NCI-H526 treated with DMSO at 0.1 percent for 48 hours (cell line): Measurements from ENCODE around the gene RPRD1A.
"Not testable (repeated sequence)": the region's sequence is repeated elsewhere in the genome, so short reads cannot be mapped to it uniquely, and the experiment has no call there.

Experiments used
- DNase-seq: peaks from one replicate; lab custom pipeline; 2025; lab: John Stamatoyannopoulos, UW

Gene RPRD1A

DNA sequence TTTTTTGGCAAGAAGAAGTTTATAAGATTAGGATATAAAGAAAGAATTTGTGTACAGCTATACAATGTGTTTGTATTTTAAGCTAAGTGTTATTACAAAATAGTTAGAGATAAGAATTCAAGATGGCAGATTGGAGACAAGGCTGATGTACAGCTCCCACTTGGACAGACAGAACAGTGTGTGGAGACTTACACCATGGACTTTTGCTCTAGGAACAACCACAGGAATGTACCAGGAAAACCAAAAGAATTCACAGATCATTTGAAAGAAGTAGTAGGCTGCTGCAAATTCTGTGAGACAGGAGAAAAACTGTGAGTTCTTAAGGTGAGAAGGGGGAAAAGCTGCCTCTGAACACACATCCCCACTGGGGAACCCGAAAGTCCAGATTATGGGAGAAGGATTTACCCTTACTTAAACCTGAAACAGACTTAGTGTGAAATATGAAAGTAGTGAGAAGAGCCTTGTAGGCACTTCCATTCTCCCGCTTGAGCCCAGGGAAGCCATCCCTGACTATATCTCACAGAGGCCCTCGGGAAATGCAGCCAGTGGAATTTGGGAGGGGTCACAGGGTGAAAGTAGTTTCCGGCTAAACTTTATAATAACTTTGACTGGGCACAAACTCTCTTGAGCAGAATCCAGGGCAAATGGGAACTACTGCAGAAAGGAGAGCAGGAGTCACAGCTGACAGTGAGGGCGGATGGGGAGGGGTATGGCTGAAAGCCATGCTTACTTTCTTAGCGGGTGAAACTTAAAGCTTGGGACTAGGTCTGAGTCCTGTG, 11.6 kb upstream of the RPRD1A start:
- no peak for DNase-seq

DNA sequence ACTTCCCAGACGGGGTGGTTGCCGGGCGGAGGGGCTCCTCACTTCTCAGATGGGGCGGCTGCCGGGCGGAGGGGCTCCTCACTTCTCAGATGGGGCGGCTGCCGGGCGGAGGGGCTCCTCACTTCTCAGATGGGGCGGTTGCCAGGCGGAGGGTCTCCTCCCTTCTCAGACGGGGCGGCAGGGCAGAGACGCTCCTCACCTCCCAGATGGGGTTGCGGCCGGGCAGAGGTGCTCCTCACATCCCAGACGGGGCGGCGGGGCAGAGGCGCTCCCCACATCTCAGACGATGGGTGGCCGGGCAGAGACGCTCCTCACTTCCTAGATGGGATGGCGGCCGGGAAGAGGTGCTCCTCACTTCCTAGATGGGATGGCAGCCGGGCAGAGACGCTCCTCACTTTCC, 10.4 kb upstream of the RPRD1A start:
- DNase-seq, result not testable (repeated sequence)

DNA sequence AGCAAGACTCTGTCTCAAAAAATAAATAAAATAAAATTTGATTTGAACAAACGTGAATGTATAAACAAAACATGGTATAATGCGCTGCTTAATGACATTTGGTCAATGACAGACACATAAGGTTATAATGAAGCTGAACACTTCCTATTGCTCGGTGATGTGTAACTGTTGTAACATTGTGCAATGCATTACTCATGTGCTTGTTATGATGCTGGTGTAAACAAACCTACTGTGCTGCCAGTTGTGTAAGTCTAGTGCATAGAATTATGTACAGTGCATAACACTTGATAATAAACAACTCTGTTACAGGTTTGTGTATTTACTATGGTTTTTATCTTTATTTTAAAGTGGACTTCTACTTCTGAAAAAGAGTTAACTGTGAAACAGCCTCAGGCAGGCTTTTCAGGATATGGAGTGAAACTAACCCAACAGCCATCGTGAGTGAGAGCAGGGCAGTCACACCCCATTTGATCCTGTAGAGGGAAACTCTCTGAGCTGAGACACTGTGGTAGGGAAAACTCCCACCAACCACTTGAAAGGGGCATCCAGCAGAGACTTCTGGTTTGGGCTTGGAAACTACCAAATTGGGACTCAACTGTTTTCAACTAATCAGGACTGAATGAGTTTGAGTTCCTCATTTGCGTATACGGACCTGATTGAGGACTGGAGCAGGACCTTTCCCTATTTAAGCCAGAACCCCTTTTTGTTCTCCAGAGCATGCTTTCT, 8.7 kb upstream of the RPRD1A start:
- DNase-seq, result no peak

DNA sequence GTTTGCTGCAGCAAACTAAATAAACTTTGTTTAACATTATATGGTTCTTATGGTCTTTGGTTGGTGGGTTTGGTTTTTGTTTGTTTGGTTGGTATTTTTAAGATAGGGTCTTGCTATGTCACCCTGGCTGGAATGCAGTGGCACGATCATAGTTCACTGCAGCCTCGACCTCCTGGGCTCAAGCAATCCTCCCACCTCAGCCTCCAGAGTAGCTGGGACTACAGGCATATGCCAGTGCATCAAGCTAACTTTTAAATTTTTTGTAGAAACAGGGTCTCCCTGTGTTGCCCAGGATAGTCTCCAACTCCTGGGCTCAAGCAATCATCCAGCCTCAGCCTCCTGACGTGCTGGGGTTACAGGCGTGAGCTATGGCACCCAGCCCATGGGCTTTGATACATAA, 7.1 kb upstream of the RPRD1A start:
- no peak for DNase-seq

DNA sequence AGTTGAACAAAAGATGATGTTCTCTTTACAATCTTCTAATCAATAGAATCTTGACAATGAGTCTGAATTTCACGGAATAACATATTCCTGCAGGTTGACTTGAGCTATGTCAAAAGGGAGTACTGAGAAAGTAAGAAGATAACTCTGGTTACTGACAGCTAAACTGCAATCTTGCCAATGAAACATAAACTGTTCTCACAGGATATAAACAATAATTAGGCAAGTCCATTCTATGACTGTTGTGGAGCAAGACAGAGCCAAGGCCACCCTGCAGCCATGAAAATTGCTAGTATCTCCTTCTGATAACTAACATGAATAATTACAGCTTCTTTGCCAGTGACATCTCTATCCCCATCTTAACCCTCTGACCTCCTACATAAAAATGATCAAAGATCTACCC, 6.3 kb upstream of the RPRD1A start:
- DNase-seq, result no peak

DNA sequence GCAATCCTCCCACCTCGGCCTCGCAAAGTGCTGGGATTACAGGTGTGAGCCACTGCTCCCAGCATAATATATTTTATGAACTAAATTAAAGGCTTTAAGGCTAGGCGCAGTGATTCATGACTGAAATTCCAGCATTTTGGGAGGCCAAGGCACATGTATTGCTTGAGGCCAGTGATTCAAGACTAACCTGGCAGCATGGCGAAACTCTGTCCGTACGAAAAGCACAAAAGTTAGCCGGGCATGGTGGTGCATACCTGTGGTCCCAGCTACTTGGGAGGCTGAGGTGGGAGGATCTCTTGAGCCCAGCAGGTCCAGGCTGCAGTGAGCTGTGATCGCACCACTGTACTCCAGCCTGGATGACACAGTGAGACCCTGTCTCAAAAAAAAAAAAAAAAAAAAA, 5.0 kb upstream of the RPRD1A start:
- DNase-seq, result not testable (repeated sequence)

DNA sequence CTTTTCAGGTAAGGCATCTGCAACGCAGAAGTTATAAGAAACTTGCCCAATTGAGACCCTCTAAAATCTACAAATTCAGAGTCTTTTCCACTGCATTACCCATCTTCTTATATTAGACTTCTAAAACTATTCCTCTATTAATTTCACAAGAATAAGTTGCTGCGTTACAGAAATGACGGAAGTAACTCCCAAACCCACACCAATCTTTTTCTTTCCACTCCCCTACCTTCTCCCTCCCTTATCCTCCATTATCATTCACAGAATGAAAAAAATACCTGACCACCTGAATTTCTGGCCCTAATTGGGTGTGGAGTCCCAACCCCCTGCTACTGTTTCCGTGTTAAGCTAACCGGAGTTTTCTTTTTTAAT, 689 bp downstream of the RPRD1A start:
- DNase-seq, result no peak

DNA sequence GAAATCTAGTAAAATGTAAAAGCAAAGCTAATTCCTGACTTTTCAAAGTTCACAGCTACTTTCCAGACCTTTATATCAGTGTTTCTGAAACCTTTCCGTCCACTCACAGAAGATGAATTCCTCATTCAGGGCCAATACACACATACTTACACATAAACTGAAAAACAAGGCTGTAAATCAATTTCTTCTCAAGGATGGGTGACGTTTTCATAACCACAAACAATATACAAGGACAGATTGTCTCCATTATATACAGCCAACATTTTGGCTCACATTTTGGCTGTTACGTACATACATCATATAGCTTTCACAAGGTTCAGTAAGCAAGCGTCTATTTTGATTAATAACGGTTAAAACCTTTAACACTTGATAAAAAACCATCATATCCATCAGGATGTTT, 1.4 kb downstream of the RPRD1A start:
- no peak for DNase-seq

DNA sequence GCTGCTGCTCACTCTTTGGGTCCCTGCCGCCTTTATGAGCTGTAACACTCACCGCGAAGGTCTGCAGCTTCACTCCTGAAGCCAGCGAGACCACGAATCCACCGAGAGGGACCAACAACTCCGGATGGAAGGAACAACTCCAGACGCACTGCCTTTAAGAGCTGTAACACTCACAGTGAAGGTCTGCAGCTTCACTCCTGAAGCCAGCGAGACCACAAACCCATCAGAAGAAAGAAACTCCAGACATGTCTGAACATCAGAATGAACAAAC, 2.6 kb downstream of the RPRD1A start:
- not testable (repeated sequence) for DNase-seq

DNA sequence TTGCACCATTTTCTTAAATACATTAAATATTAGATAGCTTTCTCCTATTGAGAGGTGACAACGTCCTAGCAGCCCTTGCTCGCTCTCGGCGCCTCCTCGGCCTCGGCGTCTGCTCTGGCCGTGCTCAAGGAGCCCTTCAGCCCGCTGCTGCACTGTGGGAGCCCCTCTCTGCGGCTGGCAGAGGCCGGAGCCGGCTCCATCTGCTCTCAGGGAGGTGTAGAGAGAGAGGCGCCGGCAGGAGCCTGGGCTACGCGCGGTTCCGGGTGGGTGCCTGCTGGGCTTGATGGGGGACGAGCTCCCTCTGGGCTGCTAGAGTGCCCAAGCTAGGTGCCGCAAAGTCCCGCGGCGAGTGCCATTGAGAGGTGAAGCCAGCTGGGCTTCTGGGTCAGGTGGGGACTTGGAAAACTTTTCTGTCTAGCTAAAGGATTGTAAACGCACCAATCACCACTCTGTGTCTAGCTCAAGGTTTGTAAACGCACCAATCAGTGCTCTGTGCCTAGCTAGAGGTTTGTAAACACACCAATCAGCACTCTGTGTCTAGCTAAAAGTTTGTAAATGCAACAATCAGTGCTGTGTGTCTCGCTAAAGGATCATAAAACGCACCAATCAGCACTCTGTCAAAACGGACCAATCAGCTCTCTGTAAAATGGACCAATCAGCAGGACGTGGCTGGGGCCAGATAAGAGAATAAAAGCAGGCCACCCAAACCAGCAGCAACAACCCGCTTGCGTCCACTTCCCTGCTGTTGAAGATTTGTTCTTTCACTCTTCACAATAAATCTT, 3.1 kb downstream of the RPRD1A start:
- DNase-seq, result no peak

DNA sequence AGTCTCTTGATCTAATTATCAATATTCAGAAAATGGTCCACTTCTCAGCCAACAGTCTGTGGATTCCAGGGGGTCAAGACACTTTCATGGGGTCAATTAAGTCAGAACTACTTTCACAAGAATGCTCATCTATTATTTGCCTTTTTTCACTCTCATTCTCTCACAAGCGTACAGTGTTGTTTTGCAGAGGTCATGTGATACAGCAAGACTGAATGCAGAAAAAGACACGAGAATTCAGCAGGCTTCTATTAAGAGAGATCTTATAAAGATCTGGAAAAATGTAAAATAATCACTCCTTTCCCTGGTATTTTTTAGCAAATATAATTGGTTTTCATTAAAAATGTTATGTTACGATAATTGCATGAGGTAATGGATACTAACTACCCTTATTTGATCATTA, 8.7 kb downstream of the RPRD1A start:
- DNase-seq, result no peak

DNA sequence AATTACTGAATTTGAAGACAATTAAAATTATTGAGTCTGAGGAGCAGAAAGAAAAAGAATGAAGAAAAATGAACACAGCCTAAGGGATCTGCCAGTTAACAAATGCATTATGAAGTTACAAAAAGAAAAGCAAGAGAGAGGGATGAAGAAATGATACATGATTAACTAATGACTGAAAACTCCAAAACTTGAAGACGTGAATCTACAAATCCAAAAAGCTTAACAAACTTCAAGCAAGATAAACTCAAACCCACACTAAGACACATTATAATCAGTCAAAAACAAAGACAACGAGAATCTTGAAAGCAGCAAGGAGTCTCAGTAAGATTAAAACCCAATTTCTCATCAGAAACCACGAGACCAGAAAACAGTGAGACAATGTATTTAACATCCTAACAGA, 15.6 kb downstream of the RPRD1A start:
- no peak for DNase-seq

DNA sequence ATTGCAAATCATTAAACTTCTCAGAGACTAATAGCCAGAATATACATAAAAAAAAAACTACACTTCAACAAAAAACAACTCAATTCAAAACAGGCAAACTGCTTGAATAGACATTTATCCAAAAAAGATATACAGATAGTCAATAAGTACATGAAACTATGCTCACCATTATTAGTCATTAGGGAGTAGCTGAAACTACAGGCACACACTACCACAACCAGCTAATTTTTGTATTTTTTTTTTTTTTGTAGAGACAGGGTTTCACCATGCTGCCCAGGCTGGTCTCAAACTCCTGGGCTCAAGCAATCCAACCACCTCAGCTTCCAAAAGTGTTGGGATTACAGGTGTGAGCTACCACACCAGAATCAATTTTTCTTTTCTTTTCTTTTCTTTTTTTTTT, 16.9 kb downstream of the RPRD1A start:
- no peak for DNase-seq

DNA sequence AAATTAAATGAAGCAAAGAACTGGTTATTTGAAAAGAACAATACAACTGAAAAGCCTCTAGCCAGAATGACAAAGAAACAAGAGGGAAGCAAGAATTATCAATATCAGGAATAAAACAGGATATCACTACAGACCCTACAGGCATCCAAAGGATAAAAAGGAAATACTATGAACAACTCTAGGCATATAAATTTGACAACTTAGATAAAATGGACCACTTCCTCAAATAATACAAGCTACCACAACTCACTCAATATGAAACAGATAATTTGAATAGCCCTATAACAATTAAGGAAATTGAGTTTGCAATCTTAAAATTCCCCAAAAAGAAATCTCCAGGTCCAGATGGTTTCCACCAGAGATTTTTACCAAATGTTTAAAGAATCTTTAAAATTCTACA, 19.8 kb downstream of the RPRD1A start:
- DNase-seq, result no peak

DNA sequence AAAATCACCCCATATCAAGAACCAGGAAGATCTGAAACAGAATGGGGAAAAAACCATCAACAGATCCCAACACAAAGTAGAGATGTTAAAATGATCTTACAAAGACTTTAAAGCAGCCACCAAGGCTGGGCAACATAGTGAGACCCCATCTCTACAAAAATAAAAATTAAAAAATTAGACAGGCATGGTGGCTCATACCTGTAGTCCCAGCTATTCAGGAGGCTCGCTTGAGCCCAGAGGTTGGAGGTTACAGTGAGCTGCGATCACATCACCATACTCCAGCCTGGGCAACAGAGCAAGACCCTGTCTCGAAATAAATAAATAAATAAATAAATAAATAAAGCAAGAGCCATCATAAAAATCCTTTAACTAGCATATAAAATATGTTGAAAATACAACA, 20.5 kb downstream of the RPRD1A start:
- DNase-seq, result no peak

DNA sequence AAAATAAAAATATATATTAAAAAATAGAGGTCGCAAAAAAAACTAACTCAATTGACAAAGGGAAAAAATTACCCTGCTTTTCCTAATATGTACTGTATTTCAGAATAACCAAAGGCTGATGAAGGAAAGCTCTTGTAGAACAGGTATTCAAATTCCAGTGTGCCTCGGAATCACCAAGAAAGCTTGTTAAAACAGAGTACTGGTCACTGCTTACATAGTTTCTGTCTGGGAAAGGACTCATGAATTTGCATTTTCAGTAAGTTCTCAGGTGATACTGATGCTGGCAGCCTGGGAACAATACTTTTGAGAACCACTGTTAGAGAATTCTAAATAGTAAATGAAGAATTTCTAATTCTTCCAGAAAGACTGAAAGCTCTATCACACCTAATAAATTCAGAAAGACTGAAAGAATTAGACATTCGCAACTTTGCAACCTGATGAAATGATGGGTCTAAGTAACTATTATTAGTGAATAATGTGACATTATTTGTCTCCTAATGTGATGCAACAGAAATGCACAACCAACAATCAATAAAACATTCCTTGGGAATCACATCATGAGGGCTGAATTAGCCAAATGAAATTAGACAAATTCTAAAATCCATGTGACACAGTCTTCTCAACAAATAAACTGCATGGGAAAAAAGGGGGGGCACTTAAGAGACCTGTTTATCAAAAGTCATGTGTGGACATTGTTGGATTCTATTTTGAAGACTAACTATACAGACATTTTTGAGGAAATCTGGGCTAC, 21.9 kb downstream of the RPRD1A start:
- peak; percentile 13 for DNase-seq

DNA sequence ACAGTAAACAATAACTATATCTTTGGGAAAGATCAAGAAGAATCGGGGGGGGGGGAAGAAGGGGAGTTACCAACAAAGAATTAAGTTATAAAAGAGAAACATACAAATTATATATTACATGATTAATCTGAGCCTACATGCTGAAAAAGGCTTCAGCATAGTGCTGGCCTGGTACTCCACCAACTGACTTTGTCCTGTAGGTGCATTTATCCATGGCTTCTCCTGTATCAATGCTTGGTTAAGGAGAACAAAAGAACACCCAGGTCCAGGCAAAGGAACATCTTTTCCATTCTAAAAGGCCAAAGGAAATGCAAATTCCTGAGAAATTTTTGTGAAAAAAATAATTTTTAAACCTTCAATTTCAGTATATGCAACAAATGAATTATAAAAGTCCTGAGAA, 24.2 kb downstream of the RPRD1A start:
- no peak for DNase-seq

DNA sequence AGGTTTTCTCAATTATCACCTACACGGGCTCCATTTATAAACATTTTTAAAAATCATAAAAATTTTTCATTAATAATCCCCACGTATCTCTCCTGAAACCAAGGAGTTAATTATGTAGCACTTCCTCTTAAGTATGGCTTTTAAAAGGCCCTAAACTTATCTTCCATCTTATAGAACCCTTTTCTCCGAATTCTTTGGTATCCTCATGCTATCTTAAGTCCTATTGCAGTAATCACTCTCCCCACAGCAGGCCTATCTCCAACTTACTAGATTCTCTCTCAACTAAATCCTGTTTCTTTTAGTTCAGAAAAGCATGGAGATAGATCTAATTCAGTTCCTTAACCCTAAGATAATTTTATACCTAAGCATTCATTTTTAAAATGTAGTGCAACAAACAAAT, 26.2 kb downstream of the RPRD1A start:
- no peak for DNase-seq

DNA sequence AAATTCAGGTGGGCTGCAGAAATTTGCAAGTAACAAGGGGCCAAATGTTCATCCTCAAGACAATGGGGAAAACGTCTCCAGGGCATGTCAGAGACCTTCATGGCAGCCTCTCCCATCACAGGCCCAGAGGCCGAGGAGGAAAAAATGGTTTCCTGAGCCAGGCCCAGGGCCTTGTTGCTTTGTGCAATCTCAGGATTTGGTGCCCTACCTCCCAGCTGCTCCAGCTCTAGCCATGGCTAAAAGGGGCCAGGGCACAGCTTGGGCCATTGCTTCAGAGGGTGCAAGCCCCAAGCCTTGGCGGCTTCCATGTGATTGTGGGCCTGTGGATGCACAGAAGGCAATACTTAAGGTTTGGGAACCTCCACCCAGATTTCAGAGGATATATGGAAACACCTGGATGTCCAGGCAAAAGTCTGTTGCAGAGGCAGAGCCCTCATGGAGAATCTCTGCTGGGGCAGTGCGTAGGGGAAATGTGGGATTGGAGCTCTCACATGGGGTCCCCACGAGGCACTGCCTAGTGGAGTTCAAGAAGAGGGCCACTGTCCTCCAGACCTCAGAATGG, 29.2 kb downstream of the RPRD1A start:
- DNase-seq, result no peak

DNA sequence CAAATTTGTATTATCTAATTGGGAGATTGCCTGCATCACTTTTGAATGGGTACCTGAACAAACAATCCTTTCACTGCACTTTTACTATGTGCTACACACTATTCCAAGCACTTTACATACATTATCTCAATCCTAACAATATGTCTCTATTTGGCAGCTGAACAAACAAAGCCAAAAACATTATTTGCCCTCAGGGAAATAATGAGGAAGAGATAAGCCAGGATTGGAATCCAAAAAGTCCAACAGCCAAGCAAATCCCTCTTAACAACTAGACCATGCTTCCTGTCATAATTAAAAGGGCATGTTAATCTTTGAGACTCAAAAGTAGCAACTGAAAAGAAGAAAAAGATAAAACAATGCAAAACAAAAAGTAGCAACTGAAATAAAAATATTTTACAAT, 32.1 kb downstream of the RPRD1A start:
- peak; percentile 74 for DNase-seq

DNA sequence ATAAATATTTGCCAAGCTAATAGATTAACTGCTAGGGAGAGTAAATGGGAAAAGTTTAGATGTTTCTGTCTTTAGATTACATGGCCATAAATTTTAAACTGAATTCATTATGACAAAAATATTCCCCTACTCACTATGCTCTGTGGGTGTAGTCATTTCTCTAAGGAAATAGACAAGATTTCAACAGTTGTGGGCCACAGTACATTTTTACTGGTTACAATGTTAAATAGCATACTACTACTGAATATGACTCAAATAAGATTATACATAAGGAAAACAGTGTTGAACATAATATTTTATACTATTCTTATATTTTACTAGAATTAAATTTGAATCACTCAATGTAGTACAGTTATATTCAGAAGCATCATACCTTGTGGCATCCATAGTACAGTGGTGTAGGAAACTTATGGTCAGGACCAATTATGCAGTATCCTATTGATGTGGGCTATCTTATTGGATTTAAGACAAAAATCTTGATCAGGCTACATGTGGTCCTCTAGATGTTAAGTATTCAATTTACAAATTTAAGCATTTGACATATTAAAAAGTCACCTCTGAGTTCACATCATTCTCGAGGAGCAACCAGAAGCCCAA, 33.0 kb downstream of the RPRD1A start:
- DNase-seq, result no peak

DNA sequence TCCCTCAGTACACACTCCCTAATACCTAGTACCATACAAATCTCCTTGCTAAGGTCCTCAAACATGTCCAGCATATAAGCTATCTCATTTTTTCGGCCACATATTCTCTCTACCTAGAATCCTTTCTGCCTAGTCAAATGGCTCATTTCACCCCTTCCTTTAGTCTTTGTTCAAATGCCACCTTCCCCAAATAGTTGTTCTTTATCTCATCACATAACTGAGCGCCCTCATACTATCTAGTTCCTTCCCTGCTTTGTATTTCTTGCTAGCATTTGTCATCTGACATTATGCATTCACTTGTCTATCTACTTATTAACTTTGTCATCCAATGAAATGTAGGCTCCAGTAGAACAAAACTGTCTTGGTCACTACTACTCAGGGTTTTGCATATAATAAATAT, 35.5 kb downstream of the RPRD1A start:
- no peak for DNase-seq
